ENCODE data around the gene RPRD1A.

The RPRD1A gene

GRCh38 chr18:35962320-35962719 lies 105.0 kb downstream of the RPRD1A start:
- DNase-seq = no peak

- no peak for DNase-seq
These were observed 111.1 kb downstream of the RPRD1A start for GRCh38 chr18:35956226-35956625.

GRCh38 chr18:35953688-35954087 lies 113.7 kb downstream of the RPRD1A start:
- DNase-seq = no peak

- DNase-seq = no peak
These were observed 116.8 kb downstream of the RPRD1A start for GRCh38 chr18:35950628-35950982.

- peak; percentile 28 for DNase-seq
These were observed 117.3 kb downstream of the RPRD1A start for GRCh38 chr18:35949903-35950627.

DNA sequence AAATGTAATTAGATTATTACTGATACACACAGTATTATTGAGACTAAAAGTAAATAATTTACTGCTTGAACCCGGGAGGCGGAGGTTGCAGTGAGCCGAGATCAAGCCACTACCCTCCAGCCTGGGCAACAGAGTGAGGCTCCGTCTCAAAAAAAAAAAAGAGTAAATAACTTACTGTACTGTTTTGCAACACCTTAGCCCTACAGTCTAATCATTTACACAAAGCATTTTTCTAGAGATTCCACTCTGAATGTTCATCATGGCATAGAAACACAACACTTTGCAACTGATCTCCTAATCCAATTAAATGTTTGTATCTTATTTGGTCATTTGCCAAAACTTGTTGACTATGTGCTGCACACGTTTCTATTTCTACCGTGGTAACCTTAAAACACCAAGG lies 118.3 kb downstream of the RPRD1A start:
- no peak for DNase-seq

- no peak for DNase-seq
These were observed 119.3 kb downstream of the RPRD1A start for GRCh38 chr18:35948080-35948479.

DNA sequence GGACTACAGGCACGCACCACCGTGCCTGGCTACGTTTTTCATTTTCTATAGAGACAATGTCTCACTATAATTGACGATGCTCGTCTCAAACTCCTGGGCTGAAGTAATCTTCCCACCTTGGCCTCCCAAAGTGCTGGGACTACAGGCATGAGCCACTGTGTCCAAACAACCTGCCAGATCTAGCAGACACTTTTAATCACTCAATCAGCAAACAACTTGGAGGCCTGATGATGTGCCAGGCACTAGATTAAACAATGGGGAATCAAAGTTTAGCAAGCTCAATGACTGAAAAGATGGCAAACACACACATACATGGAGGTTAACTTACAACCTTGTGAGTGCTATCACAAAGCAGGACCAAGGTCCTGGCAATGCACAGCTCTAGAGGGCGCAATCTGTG lies 124.7 kb downstream of the RPRD1A start:
- DNase-seq = no peak

DNA sequence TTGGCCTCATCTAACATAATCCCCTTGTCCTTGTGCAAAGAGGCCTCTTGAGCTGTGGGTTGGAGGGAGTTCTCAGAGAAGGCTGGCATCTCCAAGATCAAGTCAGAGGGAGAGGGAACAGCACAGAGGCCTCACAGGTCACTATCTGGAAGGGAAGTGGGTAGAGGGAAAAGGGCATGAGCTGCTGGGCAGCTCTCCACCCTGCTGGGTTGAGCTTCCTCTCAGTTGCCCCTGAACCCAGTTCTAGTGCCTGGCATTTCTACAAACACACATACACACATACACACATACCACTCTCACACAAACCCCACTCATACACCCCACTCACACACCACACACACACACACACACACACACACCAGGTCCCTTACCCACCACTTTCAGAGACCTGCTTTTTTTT lies 125.2 kb downstream of the RPRD1A start:
- DNase-seq = no peak

GRCh38 chr18:35941299-35941698 lies 126.1 kb downstream of the RPRD1A start:
- DNase-seq = no peak

Data from activated CD4-positive, alpha-beta T cell treated with anti-CD3 and anti-CD28 coated beads for 1 hour (primary cell).